ENCODE measurements around the gene ZNF576. TPM values are rescaled to one million over a fixed set of nuclear protein-coding genes. Genes with fewer than 3 reads are reported as not detected.

The ZNF576 gene
- total and polyA plus RNA-seq, 9 of the 15 experiments (the other 6 are each of a cell fraction or from before 2014, with no cell fraction given), result 6.8 to 18.2 (median 12.2) TPM

GRCh38 chr19:43552198-43552450, 44.3 kb upstream of the ZNF576 start (continued):
- TF ChIP-seq USF2 (CRISPR knock-in tag; IDR thresholded peaks at IDR 0.05) (no peak), RAD51 (IDR thresholded peaks at IDR 0.05; ENCODE audit: borderline replicate concordance, low read depth) (no peak), ZNF57 (CRISPR knock-in tag; IDR thresholded peaks at IDR 0.05) (no peak)
- TF ChIP-seq, protein P1, sequence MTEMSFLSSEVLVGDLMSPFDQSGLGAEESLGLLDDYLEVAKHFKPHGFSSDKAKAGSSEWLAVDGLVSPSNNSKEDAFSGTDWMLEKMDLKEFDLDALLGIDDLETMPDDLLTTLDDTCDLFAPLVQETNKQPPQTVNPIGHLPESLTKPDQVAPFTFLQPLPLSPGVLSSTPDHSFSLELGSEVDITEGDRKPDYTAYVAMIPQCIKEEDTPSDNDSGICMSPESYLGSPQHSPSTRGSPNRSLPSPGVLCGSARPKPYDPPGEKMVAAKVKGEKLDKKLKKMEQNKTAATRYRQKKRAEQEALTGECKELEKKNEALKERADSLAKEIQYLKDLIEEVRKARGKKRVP (CRISPR knock-in tag; IDR thresholded peaks at IDR 0.05), result no peak

GRCh38 chr19:43552616-43553015, 43.8 kb upstream of the ZNF576 start:
- no peak for ATAC-seq
- ChIA-PET POLR2A (interaction anchor here (1.1 kb wide), 1 partner anchor 56 kb away, joined by 3 read pairs; no protein-coding TSS in a partner anchor), CTCF (ENCODE audit: low intra/inter-chr PET ratio) (no interaction called here)
- 94% methylated on average over 2 of the region's 3 CpGs for WGBS (ENCODE audit: insufficient coverage, low coverage, missing lambda C conversion rate)
- Histone ChIP-seq H3K27me3 (ENCODE audit: control insufficient read depth in 2 of 2, insufficient read depth in 2 of 2, low read length in 2 of 2) (no peaks in the 10 kb centered on the region), H3K4me1 (replicated peaks in 1 of 2; ENCODE audit: control insufficient read depth in 2 of 2, insufficient read depth in 2 of 2, low read length in 2 of 2) (peaks cover 0 to 8% of the 10 kb centered on the region in 2 experiments; a peak in 2 of 5 replicates), H3K36me3 (ENCODE audit: control insufficient read depth, insufficient read depth, low read length) (peaks cover 55% of the 10 kb centered on the region; the same call in 2 of the 3 replicates), H3K9me1 (ENCODE audit: control insufficient read depth, insufficient read depth, low read length) (no peaks in the 10 kb centered on the region), H2AFZ (ENCODE audit: low read depth, low read length) (no peak overlapping the region), H3K9me3 (replicated peaks; ENCODE audit: control insufficient read depth, insufficient read depth, low read depth, low read length) (no peaks in the 10 kb centered on the region), H3K4me3 (no peak overlapping the region), H3K4me2 (ENCODE audit: insufficient read depth, low read length) (no peak overlapping the region), H3K9ac (ENCODE audit: insufficient read depth in 1 of 2, low read depth in 2 of 2, low read length in 2 of 2) (no peak overlapping the region), H4K20me1 (replicated peaks; ENCODE audit: control insufficient read depth, insufficient read depth, low read length) (no peaks in the 10 kb centered on the region), H3K79me2 (ENCODE audit: control insufficient read depth, insufficient read depth, low read length) (no peaks in the 10 kb centered on the region), H3K27ac (ENCODE audit: extremely low read depth, low read depth, low read length) (no peak overlapping the region)
- intact Hi-C loops (cut with micrococcal nuclease) (loop anchor here (10.0 kb wide), 1 partner anchor 72 kb away; no protein-coding TSS in a partner anchor), in situ Hi-C loops (cut with MboI) (no loop called here)
- no TSS peak for BruUV-seq (replicated peaks)
- no peak for FAIRE-seq
- no peak for DNase-seq (ENCODE audit: extremely low read depth in 1 of 4, low spot score in 3 of 4)
- TF ChIP-seq, protein P2, sequence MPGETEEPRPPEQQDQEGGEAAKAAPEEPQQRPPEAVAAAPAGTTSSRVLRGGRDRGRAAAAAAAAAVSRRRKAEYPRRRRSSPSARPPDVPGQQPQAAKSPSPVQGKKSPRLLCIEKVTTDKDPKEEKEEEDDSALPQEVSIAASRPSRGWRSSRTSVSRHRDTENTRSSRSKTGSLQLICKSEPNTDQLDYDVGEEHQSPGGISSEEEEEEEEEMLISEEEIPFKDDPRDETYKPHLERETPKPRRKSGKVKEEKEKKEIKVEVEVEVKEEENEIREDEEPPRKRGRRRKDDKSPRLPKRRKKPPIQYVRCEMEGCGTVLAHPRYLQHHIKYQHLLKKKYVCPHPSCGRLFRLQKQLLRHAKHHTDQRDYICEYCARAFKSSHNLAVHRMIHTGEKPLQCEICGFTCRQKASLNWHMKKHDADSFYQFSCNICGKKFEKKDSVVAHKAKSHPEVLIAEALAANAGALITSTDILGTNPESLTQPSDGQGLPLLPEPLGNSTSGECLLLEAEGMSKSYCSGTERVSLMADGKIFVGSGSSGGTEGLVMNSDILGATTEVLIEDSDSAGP (CRISPR knock-in tag; IDR thresholded peaks at IDR 0.05), result no peak
- TF ChIP-seq POLR2B (IDR thresholded peaks at IDR 0.05; ENCODE audit: low read depth, partially characterized antibody) (no peak), NEUROD1 (IDR thresholded peaks at IDR 0.05; ENCODE audit: borderline replicate concordance, low read depth, low read length, partially characterized antibody) (no peak), NCOA4 (IDR thresholded peaks at IDR 0.05; ENCODE audit: partially characterized antibody) (no peak), ETV6 (IDR thresholded peaks at IDR 0.05; ENCODE audit: borderline replicate concordance in 1 of 2, low read depth in 2 of 2, low read length in 1 of 2) (no peak), ETV6 (CRISPR knock-in tag; IDR thresholded peaks at IDR 0.05; ENCODE audit: borderline replicate concordance) (no peak), ZNF518B (CRISPR knock-in tag; IDR thresholded peaks at IDR 0.05) (no peak), NFIX (CRISPR knock-in tag; IDR thresholded peaks at IDR 0.05; ENCODE audit: low read depth) (no peak), ZNF23 (CRISPR knock-in tag; IDR thresholded peaks at IDR 0.05) (no peak), ARNT (IDR thresholded peaks at IDR 0.05) (no peak), USF2 (CRISPR knock-in tag; IDR thresholded peaks at IDR 0.05) (no peak)
